ENCODE results near the gene RAB21. TPM values are rescaled to one million over a fixed set of nuclear protein-coding genes. Genes with fewer than 3 reads are reported as not detected.

RAB21 gene
- total RNA-seq, 1 experiment from 2014 or later, result 27.3 TPM

DNA sequence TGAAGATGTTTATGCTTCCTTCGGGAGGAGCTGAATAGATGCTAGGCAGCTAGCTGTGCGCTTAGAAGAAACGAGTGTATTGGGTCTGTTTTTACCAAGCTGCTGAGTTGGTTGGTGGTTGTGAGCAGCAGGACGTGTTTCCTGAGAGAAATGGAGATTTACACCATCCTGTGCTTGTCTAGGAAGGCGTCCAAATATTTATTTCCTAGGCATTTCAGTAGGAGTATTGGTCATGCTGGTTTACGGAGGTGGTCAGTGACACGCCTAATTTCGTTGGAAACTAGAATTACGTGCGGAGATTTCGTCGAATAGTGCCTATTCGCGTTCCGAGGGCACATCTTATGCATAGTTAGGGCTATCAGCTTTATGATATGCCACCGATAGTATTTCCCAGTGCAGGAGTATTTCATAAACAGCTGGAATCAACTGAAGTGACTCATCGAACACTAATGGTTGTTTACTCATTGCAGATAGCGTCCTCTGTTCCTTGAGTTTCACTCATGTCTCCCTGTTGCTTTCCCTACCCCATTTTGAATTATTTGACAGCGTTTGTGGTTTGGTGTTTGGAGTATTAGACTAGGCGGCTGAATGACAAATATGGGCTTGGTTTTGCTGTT, 85.7 kb downstream of the RAB21 start:
- Histone ChIP-seq H3K36me3 (ENCODE audit: low read depth, low read length) (no peaks in the 10 kb centered on the region), H3F3A (ENCODE audit: low read length, unreplicated experiment) (no peaks in the 10 kb centered on the region), H3K4me3 (ENCODE audit: low read length) (peak overlapping the region; percentile 93), H3K4me2 (ENCODE audit: low read length) (peak overlapping the region; percentile 98), H3K27ac (ENCODE audit: low read length) (peak overlapping the region; percentile 87), H3K9me2 (replicated peaks; ENCODE audit: low read length) (no peaks in the 10 kb centered on the region), H4K20me1 (ENCODE audit: low read length) (no peaks in the 10 kb centered on the region), H3K9ac (ENCODE audit: low read length) (peak overlapping the region; percentile 85), H3K79me2 (ENCODE audit: low read length) (peaks cover 61% of the 10 kb centered on the region), H2AFZ (ENCODE audit: low read length) (peak overlapping the region; percentile 95), H3K27me3 (ENCODE audit: low read length) (no peaks in the 10 kb centered on the region), H3K9me3 (ENCODE audit: low read length) (no peaks in the 10 kb centered on the region), H3K4me1 (ENCODE audit: insufficient read depth, low read length) (peaks cover 17% of the 10 kb centered on the region)
- DNase-seq, result peak; percentile 77
- ChIA-PET POLR2A (ENCODE audit: unreplicated experiment) (no interaction called here), CTCF (no interaction called here)
- ATAC-seq, result peak; percentile 64
- TF ChIP-seq EZH2 (IDR thresholded peaks at IDR 0.05; ENCODE audit: low read length, unreplicated experiment) (no peak), EZH2phosphoT487 (IDR thresholded peaks at IDR 0.05; ENCODE audit: borderline replicate concordance, low read length) (no peak)
- TF ChIP-seq, protein P1, sequence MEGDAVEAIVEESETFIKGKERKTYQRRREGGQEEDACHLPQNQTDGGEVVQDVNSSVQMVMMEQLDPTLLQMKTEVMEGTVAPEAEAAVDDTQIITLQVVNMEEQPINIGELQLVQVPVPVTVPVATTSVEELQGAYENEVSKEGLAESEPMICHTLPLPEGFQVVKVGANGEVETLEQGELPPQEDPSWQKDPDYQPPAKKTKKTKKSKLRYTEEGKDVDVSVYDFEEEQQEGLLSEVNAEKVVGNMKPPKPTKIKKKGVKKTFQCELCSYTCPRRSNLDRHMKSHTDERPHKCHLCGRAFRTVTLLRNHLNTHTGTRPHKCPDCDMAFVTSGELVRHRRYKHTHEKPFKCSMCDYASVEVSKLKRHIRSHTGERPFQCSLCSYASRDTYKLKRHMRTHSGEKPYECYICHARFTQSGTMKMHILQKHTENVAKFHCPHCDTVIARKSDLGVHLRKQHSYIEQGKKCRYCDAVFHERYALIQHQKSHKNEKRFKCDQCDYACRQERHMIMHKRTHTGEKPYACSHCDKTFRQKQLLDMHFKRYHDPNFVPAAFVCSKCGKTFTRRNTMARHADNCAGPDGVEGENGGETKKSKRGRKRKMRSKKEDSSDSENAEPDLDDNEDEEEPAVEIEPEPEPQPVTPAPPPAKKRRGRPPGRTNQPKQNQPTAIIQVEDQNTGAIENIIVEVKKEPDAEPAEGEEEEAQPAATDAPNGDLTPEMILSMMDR (conservative IDR thresholded peaks at IDR 0.05; ENCODE audit: low read depth, low read length), result no peak
- BruUV-seq (replicated peaks), result no TSS peak
- intact Hi-C loops (cut with micrococcal nuclease), result no loop called here

DNA sequence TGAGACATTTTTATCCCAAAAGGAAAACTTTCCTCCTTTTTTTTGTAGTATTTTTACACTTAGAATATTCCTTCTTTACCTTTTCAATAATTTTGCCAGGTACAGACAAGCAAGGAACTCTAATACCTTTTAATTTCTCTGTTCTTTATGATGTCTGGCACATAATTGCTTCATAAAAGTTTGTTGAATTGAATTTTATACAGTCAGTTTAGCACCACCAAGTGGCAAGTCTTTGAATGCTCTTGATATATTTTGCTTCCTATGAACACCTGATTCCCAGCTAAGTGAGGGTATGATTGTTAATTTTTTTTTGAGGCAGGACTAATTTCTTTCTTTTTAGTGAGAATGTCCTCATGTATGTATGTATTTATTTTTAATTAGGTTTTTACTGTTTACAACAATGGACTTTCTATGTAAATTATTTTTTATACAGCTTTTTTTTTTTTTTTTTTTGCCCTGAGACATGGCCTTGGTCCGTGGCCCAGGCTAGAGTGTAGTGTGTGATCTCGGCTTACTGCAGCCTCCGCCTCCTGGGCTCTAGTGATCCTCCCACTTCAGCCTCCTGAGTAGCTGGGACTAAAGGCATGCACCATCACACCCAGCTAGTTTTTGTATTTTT, 91.8 kb downstream of the RAB21 start:
- H3K4me3 ChIP-seq (ENCODE audit: low read length), result no peak overlapping the region
- H3K36me3 ChIP-seq (ENCODE audit: low read depth, low read length), result no peaks in the 10 kb centered on the region
- TF ChIP-seq, protein P1 (conservative IDR thresholded peaks at IDR 0.05; ENCODE audit: low read depth, low read length), result peak; percentile 76
- no peak for TF ChIP-seq EZH2 (IDR thresholded peaks at IDR 0.05; ENCODE audit: low read length, unreplicated experiment)
- no peak for TF ChIP-seq EZH2phosphoT487 (IDR thresholded peaks at IDR 0.05; ENCODE audit: borderline replicate concordance, low read length)
- H3K27ac ChIP-seq (ENCODE audit: low read length), result no peak overlapping the region
- H3K4me1 ChIP-seq (ENCODE audit: insufficient read depth, low read length), result peaks cover 11% of the 10 kb centered on the region
- peak; percentile 44; the same call in 1 of the 2 replicates for ATAC-seq
- 0 out of 2 replicates have a peak, but pooled peaks cover 9% of the 10 kb centered on the region for H4K20me1 ChIP-seq (ENCODE audit: low read length)
- intact Hi-C loops (cut with micrococcal nuclease), result loop anchor here (1.0 kb wide), 1 partner anchor 66 kb away; no protein-coding TSS in a partner anchor
- BruUV-seq (replicated peaks), result no TSS peak
- POLR2A ChIA-PET (ENCODE audit: unreplicated experiment), result no interaction called here
- H3K9me3 ChIP-seq (ENCODE audit: low read length), result no peaks in the 10 kb centered on the region
- H3K9me2 ChIP-seq (replicated peaks; ENCODE audit: low read length), result no peaks in the 10 kb centered on the region
- H3K4me2 ChIP-seq (ENCODE audit: low read length), result no peak overlapping the region
- CTCF ChIA-PET, result interaction anchor here (0.6 to 0.8 kb wide), 4 partner anchors 37 to 663 kb away, joined by 3 to 12 read pairs (median 4); no protein-coding TSS in a partner anchor
- peak; percentile 62 for DNase-seq
- H3K27me3 ChIP-seq (ENCODE audit: low read length), result no peaks in the 10 kb centered on the region
- H3K9ac ChIP-seq (ENCODE audit: low read length), result no peak overlapping the region
- no peaks in the 10 kb centered on the region for H3F3A ChIP-seq (ENCODE audit: low read length, unreplicated experiment)
- H3K79me2 ChIP-seq (ENCODE audit: low read length), result peaks cover 88% of the 10 kb centered on the region
- no peak overlapping the region for H2AFZ ChIP-seq (ENCODE audit: low read length)

DNA sequence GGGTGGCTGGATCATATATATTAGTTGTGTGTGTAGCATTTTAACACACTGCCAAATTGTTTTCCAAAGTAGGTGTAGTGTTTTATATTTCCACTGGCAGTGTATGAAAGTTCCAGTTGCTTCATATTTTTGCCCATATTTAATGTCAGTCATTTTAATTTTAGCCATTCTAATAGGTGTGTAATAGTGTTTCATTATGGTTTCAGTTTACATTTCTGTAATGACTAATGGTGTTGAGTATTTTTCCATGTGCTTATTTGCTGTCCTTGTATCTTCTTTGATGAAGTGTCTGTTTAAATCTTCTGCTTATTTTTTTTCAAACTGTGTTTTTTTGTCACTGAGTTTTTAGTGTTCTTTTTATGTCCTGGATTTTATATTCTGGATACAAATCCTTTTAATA, 93.5 kb downstream of the RAB21 start:
- CTCF ChIA-PET, result no interaction called here
- H3K27ac ChIP-seq (ENCODE audit: low read length), result no peak overlapping the region

More for the DNA sequence above, 93.5 kb downstream of the RAB21 start:
- H3K27me3 ChIP-seq (ENCODE audit: low read length), result no peaks in the 10 kb centered on the region
- TF ChIP-seq EZH2phosphoT487 (IDR thresholded peaks at IDR 0.05; ENCODE audit: borderline replicate concordance, low read length), result no peak
- POLR2A ChIA-PET (ENCODE audit: unreplicated experiment), result no interaction called here
- intact Hi-C loops (cut with micrococcal nuclease), result no loop called here
- no peaks in the 10 kb centered on the region for H3K36me3 ChIP-seq (ENCODE audit: low read depth, low read length)
- DNase-seq, result peak; percentile 35
- no peak overlapping the region for H3K4me3 ChIP-seq (ENCODE audit: low read length)
- H3K4me1 ChIP-seq (ENCODE audit: insufficient read depth, low read length), result peaks cover 7% of the 10 kb centered on the region; the same call in 1 of the 2 replicates
- no peak overlapping the region for H2AFZ ChIP-seq (ENCODE audit: low read length)
- H3K79me2 ChIP-seq (ENCODE audit: low read length), result peaks cover 77% of the 10 kb centered on the region
- ATAC-seq, result peak; percentile 70
- no peaks in the 10 kb centered on the region for H3K9me3 ChIP-seq (ENCODE audit: low read length)
- H4K20me1 ChIP-seq (ENCODE audit: low read length), result 0 out of 2 replicates have a peak, but pooled peaks cover 9% of the 10 kb centered on the region
- no peak overlapping the region for H3K4me2 ChIP-seq (ENCODE audit: low read length)
- no peaks in the 10 kb centered on the region for H3F3A ChIP-seq (ENCODE audit: low read length, unreplicated experiment)
- H3K9ac ChIP-seq (ENCODE audit: low read length), result no peak overlapping the region
- no peaks in the 10 kb centered on the region for H3K9me2 ChIP-seq (replicated peaks; ENCODE audit: low read length)
- no TSS peak for BruUV-seq (replicated peaks)

Data from PC-3 (cell line).